Stimulated activated CD8-positive, alpha-beta memory T cell treated with anti-CD3 and anti-CD28 coated beads, Interleukin-7, amount 100 ng/mL, for 1 hour (primary cell): ENCODE measurements around the gene GSN.

Experiments
- DNase-seq, 2 donors: peaks; one replicate each; pipeline ENCODE4 v3.0.0-alpha.2; 2020; ENCODE audit warnings: low read depth in 2 of 2

Gene GSN

DNA sequence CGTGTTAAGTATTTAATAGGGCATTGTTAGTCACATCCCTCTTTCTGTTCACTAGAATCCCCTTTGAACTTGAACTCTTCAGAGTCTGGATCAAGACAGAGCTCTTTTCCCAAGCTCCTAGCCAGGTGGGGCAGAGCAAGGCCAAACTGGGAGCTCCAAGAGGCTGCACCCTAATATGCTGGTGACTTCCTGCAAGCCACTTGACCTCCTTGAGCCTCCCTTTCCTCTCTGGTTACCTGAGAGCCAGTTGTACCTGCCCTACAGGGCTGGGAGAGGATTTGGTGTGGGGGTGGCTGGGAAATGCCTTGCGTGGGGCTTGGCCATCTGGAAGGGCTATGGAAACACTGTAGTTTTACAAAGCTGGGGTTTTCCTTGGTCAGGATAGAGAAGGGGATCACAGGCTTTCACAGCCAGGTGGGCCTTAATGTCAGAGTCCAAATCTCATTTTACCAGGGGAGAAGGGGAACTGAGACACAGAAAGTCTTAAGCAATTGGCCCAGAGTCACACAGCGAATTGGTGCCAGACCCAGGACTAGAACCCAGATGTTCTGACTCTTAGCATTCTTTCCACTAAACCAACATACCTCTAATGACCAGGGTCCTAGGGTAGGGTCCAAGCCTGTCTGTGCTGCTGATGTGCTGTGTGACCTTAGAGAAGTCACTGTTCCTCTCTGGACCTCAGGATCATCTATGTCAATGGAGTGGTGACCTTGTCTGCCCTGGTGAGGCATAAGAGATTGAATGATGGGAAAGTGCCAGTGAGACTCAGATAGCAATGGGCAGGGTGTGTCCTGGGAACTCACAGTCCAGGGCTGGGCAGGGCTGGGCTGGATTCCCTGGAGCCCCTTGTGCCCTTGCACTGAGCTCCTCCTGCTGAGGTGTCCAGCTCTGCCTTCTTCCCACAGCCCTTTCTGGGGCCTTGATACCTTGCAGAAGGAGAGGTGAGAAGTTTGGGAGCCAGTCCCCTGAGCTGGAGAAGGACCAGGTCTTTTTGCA is 35.8 kb downstream of the GSN start:
- DNase-seq = no peak

DNA sequence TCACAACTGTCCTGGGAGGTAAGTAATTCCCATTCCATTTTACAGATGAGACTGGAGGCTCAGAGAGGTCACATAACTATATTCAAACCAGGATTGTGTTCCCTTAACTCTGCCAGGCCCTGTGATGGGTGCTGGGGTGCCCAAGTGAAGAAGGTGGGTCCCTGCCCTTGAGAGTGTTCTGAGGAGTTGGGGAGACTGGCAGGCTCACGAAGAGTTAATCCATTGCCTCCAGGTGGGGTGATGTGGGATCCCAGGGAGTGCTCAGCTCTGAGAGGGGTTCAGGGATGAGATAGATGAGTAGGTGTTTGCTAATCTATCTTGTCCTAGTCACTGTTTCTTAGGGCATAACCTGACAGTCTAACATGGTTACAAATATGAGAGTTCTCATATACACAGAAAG is 36.7 kb downstream of the GSN start:
- DNase-seq = no peak

DNA sequence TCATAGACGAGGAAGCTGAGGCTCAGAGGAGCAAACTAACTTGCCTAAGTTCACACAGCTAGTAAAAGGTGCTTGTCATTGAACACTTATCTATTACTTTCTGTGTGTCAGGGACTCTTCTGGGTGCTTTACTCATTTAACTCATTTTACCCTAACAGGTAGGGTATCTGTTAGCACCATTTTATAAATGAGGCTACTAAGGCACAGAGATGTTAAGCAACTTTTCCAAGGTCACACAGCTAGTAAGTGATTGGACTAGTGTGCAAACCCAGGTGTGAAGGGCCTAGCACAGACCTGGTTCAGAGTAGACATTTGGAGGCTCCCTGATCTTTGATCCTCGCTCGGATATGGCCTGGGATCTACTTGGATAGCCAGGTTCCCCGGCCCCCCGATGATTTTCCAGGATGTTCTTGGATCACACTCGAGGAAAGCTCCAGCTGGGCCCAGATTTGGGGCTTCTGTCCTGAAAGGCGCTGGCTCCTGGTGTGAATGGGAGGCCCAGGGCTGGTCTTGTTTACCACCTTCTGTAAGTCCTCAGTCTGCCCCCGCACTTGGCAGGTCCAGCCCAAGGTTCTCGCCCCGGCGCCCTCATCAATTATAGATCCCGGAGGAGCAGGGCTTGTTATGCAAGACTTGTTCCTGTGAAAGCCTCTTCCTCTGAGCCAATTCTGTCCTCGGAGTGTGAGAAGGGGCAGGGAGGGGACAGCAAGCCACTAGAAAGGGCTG is 37.5 kb downstream of the GSN start:
- DNase-seq = no peak

DNA sequence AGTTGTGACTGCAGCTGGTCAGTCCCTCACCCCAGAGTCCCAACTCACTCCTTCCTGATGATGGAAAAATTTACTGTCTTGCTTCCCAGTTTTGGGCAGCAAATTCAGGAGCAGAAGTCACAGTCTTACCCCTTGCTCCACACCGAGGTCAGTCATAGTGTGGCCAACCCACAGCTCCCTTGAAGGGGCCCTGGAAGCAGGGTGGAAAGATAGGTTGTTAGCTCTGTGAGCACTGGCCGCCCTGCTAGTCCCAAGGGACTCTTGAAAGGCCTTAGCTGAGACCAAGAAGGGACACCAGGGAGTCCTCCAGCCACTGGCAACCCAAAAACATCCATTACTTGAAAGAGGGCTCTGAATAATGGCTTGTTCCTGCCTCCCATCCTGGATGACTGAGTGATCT is 40.0 kb downstream of the GSN start:
- DNase-seq = no peak

DNA sequence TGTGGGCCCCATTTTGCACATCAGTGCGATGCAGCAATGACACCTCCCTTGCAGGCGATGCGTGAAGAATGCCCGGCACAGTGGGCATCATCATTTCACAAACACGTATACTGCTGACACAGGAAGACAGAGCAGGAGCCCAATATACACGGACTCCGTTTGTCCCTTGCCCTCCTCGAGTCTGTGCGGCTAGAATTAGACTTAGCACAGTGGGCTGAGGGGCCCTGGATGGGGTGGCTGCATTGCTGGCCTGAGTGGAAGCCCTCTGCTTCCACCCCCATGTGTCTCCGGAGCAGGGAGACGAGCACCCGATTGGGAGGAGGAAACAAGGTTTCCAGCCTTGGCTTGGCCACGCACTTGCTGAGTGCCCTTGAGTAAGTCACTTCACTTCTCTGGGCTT is 40.8 kb downstream of the GSN start:
- DNase-seq = no peak

DNA sequence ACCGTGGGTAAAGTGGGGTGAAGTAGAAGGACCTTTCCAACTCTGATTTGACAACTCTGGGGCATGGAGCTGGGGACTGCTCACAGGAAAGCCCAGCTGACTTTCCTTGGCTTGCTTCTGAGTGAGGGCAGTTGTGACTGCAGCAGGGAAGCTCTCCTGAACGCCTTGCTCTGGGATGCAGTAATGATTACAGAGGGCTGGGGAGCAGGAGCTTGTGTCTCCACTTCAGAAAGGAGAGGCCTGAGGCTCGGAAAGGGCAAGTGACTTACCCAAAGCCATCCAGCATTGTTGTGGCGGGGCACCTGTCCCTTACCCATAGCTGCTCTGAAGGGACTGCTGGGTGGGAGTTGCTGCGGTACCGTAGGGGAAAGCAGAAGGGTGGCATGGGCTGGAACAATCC is 41.2 kb downstream of the GSN start:
- no peak for DNase-seq

DNA sequence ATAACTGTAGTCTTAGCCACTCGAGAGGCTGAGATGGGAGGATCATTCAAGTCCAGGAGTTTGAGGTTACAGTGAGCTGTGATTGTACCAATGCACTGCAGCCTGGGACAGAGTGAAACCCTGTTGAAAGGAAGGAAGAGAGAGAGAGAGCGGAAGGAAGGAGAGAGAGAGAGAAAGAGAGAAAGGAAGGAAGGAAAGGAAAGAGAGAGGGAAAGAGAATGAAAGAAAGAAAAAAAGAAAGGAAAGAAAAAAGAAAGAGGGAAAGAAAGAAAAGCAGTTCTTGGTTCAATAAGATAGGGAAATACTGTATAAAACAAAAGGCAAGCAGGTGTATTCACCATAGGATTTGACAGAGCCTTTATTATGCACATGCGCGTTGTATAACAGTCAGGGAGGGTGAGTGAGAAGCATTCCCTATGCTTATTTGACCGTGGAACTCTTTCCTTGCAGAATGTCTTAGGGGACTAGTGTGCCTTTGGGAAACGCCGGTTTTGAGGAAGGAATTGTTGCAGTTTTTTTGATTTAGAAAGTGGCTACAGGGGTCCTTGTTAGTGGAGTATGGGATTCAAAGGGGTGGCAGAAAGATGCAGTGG is 42.0 kb downstream of the GSN start:
- DNase-seq = no peak

DNA sequence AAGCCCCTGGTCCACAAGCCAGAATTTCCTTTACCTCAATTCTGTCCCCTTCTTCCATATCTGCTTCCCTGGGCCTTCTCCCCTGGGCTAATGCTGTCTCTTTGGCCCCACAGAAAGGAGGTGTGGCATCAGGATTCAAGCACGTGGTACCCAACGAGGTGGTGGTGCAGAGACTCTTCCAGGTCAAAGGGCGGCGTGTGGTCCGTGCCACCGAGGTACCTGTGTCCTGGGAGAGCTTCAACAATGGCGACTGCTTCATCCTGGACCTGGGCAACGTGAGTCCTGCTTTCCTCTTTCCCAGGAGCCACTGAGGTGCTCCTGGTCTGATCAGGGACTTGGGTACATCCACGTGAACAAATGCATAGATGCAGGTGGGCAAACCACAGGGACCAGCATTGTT is 42.6 kb downstream of the GSN start:
- DNase-seq = no peak

DNA sequence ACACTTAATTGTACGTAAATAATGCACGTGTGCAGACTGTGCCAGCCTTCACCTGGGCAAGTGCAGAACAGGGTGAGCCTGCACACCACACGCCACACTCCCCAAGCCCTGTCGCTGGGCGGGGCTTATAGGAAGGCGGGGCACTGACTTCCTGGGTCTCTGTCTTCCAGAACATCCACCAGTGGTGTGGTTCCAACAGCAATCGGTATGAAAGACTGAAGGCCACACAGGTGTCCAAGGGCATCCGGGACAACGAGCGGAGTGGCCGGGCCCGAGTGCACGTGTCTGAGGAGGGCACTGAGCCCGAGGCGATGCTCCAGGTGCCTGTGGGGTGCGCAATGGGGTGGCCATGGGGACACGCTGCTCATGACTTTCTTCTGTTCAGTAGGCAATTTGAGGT is 44.2 kb downstream of the GSN start:
- no peak for DNase-seq

DNA sequence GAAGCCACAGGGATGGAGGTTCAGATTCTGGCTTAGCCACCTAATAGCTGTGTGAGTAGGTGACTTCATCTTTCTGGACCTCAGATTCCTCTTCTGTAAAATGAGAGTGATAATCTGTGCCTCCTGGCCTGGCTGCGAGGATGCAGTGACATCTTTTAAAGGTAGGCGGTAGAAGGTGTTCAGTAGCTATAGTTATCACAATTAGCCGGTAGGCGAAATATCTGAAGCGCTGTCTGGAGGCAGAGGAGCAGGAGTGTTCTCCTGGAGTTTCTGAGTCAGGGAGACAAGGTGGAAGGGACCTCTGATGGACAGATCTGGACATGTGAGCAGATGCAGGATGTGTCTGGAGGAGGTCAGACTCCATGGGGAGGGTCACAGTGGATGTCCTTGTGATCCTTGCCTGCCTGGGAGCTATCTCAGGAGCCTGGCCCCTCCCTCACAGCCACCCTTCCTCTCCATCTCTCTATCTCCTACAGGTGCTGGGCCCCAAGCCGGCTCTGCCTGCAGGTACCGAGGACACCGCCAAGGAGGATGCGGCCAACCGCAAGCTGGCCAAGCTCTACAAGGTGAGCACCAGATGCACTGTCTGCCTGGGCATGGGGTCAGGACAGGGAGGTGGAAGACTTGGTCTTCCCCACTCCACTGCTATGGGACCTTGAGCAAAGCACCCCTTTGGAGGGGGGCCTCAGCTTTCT is 45.6 kb downstream of the GSN start:
- no peak for DNase-seq

DNA sequence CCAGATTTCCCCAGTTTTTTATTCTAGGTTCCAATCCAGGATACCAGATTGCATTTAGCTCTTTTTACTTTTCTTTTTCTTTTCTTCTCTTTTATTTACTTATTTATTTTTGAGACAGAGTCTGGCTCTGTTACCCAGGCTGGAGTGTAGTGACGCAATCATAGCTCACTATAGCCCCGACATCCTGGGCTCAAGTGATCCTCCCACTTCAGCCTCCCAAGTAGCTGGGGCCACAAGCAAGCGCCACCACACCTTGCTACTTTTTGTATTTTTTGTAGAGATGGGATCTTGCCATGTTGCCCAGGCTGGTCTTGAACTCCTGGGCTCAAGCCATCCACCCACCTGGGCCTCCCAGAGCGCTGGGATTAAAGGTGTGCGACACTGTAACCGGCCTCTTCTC is 48.4 kb downstream of the GSN start:
- no peak for DNase-seq

DNA sequence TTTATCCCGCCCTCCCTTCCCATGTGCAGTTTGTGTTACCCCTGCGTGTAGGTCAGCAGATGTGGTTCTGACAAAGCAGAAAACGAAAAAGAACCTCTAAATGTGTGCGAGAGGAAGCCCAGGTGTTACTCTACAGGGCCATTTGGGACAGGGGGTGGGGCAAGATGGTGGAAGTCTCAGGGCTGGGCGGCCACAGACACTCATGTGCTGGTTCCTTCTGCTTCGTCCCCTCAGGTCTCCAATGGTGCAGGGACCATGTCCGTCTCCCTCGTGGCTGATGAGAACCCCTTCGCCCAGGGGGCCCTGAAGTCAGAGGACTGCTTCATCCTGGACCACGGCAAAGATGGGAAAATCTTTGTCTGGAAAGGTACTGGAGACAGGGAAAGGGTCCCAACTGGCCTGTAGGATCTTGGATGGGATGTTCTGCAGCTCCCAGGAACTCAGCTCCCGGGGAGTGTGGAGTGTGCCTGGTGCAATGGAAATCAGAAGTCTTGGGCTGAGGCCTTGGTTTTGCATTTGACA is 49.0 kb downstream of the GSN start:
- DNase-seq = no peak

DNA sequence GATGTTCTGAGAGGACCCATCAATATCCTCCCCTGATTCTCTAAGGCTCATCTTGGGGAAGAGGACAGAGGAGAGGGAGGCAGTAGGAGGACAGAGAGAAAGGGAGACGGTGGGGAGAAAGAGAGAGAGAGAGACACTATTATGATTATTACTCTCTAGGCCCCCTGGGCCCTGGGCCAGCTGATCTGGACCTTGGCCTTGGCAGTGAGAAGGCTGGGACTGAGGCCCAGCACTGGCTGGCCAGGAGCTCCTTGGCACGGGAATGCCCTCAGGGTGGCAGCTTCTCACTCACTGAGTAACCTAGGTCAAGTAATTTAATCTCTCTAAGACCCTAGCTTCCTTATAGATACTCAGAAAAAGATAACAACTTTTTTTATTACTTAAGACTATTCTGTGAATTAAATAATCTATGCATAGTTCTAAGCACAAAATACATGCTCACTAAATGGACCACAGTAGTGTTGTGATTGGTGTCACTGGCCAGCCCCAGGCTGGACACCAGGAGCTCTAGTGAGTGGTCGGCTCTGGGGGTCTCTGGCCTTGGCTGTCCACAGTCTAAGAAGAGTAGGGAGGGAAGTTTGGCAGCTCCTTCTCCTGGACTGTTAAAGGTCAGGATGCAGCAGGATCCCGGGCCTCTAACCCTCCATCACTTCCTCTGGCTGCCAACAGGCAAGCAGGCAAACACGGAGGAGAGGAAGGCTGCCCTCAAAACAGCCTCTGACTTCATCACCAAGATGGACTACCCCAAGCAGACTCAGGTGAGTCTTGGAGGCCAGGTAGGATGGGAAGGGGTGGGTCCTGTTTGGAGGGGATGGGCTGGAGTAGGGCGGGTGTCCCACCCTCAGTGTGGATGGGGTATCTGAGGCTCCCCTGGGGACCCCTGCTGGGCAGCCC is 50.0 kb downstream of the GSN start:
- DNase-seq = no peak

DNA sequence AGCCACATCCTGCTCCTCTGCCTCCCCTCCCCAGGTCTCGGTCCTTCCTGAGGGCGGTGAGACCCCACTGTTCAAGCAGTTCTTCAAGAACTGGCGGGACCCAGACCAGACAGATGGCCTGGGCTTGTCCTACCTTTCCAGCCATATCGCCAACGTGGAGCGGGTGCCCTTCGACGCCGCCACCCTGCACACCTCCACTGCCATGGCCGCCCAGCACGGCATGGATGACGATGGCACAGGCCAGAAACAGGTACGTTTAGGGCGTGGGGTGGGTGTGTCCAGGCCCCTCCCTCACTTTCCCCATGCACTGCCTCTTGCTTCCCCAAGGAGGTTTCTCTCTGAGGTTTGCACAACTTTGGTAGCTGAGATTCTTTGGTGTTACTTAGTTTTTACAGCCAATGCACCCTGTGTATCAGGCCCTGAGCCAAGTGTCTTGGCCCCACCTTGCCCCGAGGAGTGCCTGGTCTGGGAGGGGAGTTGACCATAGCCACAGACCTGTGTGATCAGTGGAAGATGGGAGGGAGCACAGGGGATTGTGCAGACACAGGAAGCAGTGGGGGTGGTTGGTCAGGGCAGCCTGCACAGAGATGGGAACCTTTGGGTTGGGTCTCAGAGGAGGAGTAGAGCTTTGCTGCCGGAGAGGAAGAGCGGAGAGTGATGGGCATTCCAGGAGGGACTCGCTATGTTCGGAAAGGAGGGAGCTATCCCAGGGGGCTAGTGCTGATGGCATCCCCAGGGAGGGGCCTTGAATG is 50.8 kb downstream of the GSN start:
- no peak for DNase-seq

DNA sequence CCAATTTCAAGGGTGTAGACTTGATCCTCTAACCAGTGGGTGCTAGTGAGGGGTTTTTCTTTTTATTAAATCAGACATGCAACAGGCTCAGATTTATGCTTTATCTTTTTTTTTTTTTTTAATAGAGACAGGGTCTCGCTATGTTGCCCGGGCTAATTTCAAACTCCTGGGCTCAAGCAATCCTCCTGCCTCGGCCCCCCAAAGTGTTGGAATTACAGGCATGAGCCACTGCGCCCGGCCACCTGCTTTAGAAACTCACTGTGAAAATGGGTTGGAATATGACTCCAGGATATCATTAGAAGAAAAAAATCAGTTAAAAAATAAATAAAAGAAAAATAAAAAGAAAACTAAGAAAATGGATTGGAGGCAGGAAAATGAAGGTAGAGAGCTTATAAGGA is 51.4 kb downstream of the GSN start:
- no peak for DNase-seq

DNA sequence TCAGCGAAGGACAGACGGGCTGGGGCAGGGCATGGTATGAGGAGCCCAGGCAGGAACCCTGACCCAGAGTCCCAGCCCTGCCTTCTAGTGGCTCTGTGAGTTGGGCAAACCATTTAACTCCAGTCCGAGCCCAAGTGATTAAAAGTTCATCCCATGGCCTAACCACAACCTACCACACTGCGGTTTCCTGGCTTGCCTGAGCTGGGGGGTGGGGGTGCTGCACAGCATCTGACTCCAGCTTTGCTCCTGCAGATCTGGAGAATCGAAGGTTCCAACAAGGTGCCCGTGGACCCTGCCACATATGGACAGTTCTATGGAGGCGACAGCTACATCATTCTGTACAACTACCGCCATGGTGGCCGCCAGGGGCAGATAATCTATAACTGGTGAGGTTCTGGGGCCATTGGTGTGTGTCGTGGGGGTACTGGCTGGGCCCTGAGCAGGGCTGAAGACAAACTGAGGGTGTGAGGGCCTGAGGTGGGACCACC is 53.1 kb downstream of the GSN start:
- DNase-seq = peak in 1 of 2 donors; percentile 10

DNA sequence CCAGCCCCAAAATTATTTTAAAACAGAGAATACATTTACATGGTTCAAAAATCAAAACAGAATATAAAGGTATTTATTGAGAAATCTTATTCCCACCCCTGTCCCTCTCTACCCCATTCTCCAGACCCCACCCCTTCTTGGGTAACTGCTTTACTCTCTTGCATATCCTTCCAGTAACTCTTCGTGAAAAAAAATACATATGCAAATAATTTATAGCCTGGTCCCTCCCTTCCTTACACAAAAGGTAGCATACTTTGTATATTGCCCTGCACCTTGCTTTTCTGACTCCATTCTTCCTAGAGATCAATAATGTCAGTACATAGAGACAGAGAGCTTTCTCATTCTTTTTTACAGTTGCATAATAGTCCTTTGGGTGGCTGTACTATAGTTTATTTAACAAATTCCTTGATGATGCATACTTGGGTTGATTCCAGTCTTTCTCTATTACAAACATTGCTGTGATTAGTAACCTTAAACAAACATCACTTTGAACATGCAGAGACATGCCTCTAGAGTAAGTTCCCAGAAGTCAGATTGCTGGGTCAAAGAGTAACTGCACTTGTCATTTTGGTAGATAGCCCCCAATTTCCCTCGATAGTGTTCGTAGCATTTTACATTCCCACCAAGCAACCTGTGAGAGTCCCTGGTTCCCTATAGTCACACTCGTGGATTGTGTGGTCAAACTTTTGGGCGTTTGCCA is 54.2 kb downstream of the GSN start:
- DNase-seq = no peak

DNA sequence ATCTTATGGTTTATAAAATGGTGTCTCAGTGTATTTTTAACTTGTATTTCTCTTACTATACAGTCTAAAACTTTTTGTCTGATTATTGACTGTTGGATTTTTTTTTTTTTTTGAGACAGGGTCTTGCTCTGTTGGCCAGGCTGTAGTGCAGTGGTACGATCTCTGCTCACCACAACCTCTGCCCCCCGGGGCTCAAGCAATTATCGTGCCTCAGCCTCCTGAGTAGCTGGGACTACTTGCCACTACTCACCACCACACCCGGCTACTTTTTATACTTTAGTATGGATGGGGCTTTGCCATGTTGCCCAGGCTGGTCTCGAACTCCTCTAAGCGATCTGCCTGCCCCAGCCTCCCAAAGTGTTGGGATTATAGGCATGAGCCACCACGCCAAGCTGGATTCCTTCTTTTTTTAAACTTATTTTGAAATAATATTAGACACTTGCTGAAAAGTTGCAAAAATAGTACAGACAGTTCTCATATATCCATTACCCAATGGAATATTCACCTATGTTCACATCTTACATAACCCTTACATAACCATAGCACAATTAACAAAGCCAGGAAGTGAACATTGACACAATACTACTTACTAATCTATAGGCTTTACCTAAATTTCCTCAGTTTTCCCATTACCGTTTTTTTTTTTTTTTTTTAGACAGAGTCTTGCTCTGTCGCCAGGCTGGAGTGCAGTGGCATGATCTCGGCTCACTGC is 54.9 kb downstream of the GSN start:
- DNase-seq = no peak
